GM12891 (cell line): ENCODE measurements around the gene PAFAH1B2.

ENCODE experiments used
- POLR2A ChIP-seq: IDR thresholded peaks from 2 replicates; pipeline ENCODE4 v1.6.1; 2011; ENCODE audit warnings: low read depth, low read length, control low read depth
- POLR2AphosphoS5 ChIP-seq: IDR thresholded peaks from 2 replicates; pipeline ENCODE4 v1.6.1; 2011; ENCODE audit warnings: low read depth, low read length, control low read depth
- POU2F2 ChIP-seq: IDR thresholded peaks from 2 replicates; pipeline ENCODE4 v1.6.1; 2011; ENCODE audit warnings: low read depth, mild to moderate bottlenecking, control low read depth, low read length, moderate library complexity
- SPI1 ChIP-seq: IDR thresholded peaks from 2 replicates; pipeline ENCODE4 v1.6.1; 2011; ENCODE audit warnings: low read depth, low read length, control low read depth
- TAF1 ChIP-seq: IDR thresholded peaks from 2 replicates; pipeline ENCODE4 v1.6.1; 2011; ENCODE audit warnings: low read depth, low read length, control low read depth

GRCh38 chr11:117181586-117182550 lies 37.8 kb downstream of the PAFAH1B2 start:
- no peak for TF ChIP-seq TAF1
- no peak for TF ChIP-seq POLR2A
- TF ChIP-seq POU2F2: no peak
- no peak for TF ChIP-seq POLR2AphosphoS5
- TF ChIP-seq SPI1: no peak
